ENCODE data around the gene GTF2IRD1.
"Not testable (repeated sequence)": the region's sequence is repeated elsewhere in the genome, so short reads cannot be mapped to it uniquely, and the experiment has no call there.

GTF2IRD1 gene

DNA sequence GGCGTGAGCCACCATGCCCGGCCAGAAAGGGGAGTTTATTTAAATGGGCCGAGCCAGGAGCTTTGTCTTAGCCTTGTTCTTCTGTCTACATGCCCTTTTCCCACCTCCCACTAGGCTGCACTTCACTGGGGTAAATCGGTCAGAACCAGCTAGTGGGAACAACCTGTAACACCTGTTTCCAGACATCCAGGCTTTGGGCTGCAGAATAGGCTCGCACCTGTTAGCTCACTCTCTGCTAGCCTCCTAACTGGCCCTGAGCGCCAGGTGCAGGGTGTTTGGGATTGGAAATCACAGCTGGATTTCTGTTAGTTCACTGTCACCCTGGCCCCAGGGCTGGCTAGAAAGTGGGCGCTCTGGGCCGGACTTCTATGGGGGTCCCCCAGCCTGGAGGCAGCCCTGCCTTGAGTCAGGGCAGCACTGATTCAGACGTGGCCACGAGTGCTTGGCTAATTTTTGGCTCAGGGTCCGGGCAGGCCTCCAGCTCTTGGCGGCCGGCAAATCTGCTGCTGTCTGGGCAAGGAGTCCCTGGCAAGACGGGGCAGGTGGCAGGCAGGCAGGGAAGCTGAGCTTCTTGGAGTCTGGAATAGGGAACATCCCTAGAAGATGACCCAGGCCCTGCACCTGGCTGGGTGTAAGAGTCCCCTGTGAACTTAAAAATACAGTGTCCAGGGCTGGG is 48.6 kb downstream of the GTF2IRD1 start:
- no peak for DNase-seq (ENCODE audit: low read depth in 2 of 2)
- TF ChIP-seq, protein P1, sequence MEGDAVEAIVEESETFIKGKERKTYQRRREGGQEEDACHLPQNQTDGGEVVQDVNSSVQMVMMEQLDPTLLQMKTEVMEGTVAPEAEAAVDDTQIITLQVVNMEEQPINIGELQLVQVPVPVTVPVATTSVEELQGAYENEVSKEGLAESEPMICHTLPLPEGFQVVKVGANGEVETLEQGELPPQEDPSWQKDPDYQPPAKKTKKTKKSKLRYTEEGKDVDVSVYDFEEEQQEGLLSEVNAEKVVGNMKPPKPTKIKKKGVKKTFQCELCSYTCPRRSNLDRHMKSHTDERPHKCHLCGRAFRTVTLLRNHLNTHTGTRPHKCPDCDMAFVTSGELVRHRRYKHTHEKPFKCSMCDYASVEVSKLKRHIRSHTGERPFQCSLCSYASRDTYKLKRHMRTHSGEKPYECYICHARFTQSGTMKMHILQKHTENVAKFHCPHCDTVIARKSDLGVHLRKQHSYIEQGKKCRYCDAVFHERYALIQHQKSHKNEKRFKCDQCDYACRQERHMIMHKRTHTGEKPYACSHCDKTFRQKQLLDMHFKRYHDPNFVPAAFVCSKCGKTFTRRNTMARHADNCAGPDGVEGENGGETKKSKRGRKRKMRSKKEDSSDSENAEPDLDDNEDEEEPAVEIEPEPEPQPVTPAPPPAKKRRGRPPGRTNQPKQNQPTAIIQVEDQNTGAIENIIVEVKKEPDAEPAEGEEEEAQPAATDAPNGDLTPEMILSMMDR (IDR thresholded peaks at IDR 0.05; ENCODE audit: low read depth, low read length) = no peak
- no peak overlapping the region for H3K4me3 ChIP-seq (replicated peaks in 1 of 2; ENCODE audit: low read depth in 2 of 2, low read length in 2 of 2)

DNA sequence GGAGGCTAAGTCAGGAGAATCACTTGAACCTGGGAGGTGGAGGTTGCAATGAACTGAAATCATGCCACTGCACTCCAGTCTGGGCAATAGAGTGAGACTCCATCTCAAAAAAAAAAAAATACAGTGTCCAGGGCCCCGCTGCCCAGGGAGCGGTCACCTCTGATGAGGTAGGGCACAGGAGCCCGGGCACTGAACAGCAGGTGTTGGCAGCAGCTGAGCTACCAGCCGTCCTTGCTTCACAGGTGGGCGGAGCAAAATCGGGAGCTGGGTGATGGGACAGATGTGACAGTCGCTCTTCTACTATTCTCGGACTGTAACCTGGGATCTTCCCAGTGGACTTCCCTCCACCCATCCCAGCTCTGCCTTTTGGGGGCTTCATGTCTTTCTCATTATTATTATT is 49.4 kb downstream of the GTF2IRD1 start:
- TF ChIP-seq, protein P1 (IDR thresholded peaks at IDR 0.05; ENCODE audit: low read depth, low read length) = no peak
- no peak overlapping the region for H3K4me3 ChIP-seq (replicated peaks in 1 of 2; ENCODE audit: low read depth in 2 of 2, low read length in 2 of 2)
- DNase-seq (ENCODE audit: low read depth in 2 of 2) = no peak

DNA sequence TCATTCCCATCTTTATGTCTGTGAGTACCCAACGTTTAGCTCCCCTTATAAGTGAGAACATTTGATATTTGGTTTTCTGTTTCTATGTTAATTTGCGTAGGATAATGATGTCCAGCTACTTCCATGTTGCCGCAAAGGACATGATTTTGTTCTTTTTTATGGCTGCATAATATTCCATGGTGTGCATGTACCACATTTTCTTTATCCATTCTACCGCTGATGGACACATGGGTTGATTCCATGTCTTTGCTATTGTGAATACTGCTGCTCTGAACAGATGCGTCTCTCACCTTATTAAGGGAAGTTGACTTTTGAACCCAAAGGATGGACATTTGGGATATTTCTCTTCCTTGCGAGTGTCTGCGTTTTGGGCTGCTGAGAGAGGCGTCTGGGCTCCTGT is 50.2 kb downstream of the GTF2IRD1 start:
- H3K4me3 ChIP-seq (replicated peaks in 1 of 2; ENCODE audit: low read depth in 2 of 2, low read length in 2 of 2) = no peak overlapping the region
- TF ChIP-seq, protein P1 (IDR thresholded peaks at IDR 0.05; ENCODE audit: low read depth, low read length) = no peak
- no peak for DNase-seq (ENCODE audit: low read depth in 2 of 2)

DNA sequence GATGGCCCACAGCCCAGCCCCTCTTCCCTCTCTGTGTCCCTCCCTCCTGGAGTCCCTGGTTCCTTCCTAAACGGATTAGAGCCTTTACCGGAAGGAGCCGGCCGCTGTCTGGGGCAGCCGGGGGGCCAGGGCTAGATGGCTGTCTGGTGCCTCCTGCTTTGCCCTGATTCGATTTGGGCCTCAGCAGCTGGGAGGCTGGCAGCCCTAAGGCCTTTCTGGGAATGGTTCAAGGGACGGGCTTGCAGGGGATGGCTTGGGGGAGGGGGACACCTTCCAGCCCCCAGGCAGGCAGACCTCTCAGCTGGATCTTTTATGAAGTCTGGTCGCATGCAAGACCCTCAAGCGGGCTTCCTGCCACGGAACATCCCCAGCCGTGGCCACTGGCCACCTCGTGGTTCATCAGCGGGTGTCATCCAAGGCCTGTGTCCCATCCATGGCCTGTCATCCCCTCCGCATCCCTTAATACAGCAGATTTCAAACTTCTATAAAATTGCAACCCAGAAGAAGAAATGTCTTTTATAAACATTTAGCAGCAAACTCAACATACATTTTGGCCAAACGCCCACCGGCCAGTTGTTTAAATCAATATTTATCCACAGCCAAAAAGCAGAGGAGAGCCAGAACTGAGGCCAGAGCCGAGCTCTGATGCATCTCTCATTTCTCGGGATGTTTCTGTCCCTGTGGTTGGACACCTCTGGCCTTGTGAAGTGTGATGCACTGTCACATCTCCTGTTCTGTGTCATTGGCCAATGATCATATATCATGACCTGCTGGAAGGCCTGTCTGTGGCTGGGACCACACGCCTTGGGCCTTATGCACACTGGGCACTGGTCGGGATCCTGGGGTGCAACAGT is 52.0 kb downstream of the GTF2IRD1 start:
- H3K4me3 ChIP-seq (replicated peaks in 1 of 2; ENCODE audit: low read depth in 2 of 2, low read length in 2 of 2) = no peak overlapping the region

DNA sequence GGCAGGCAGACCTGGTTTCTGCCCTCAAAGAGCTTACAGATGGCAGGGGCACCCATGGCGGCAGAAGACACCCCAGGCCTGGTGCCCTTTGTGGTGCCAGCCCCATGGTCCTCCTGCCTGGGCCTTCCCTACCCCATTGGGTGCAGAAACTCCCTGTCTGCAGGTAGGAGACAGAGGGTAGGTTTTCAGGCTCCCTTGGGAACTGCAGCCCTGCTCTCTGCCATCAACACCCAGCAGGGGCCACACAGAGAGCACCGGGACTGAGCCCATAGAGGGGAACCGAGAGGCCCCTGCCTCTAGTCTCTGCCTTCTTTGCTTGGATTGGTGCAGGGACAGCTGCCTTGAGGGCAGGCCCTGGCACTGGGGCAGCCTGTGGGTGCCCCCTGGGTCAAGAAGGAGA is 52.6 kb downstream of the GTF2IRD1 start:
- TF ChIP-seq, protein P1 (IDR thresholded peaks at IDR 0.05; ENCODE audit: low read depth, low read length) = no peak
- H3K4me3 ChIP-seq (replicated peaks in 1 of 2; ENCODE audit: low read depth in 2 of 2, low read length in 2 of 2) = no peak overlapping the region
- DNase-seq (ENCODE audit: low read depth in 2 of 2) = no peak

More for the DNA sequence above, 52.0 kb downstream of the GTF2IRD1 start:
- TF ChIP-seq, protein P1 (IDR thresholded peaks at IDR 0.05; ENCODE audit: low read depth, low read length) = no peak
- DNase-seq (ENCODE audit: low read depth in 2 of 2) = no peak

DNA sequence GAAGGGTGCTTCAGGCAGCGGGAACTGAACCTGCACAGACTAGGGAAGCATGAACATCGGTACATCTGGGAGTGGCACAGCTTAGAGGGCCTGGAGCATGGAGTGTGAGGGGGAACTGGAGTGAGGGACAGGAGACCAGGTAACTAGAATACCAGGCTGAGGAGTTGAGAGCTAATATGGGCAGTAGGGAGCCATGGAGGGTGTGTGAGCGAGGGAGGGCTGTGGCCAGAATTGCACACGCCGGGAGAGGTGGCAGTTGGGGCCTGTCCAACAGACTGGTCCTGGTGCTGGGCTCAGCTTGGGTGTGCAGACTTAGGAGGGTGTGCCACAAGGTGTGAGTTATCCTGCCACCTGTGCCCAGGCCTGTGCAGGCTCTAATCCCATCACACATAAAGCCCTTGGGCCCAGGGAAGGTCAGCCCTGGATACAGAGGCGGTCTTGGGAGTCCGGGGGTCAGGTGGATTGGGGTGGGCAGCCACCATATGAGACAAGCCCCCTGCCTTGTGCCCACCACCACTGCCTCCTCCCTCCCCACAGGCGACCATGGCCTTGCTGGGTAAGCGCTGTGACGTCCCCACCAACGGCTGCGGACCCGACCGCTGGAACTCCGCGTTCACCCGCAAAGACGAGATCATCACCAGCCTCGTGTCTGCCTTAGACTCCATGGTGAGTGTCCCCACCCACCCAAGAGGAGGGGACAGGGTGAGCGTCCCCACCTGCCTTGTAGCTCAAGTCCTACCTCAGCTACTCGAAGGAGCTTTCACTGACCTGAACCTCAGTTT is 54.0 kb downstream of the GTF2IRD1 start:
- TF ChIP-seq, protein P1 (IDR thresholded peaks at IDR 0.05; ENCODE audit: low read depth, low read length) = no peak
- no peak for DNase-seq (ENCODE audit: low read depth in 2 of 2)
- no peak overlapping the region for H3K4me3 ChIP-seq (replicated peaks in 1 of 2; ENCODE audit: low read depth in 2 of 2, low read length in 2 of 2)

DNA sequence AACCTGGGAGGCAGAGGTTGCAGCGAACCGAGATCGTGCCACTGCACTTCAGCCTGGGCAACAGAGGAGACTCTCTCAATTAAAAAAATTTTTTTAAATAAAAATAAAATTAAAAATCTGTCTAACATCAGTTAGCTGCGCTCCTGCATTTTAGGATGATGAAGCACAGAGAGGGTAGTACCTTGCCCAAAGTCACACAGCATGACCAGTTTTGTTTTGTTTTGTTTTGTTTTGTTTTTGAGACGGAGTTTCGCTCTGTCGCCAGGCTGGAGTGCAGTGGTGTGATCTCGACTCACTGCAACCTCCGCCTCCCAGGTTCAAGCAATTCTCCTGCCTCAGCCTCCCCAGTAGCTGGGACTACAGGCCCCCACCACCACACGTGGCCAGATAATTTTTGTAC is 55.7 kb downstream of the GTF2IRD1 start:
- H3K4me3 ChIP-seq (replicated peaks in 1 of 2; ENCODE audit: low read depth in 2 of 2, low read length in 2 of 2); DNase-seq (ENCODE audit: low read depth in 2 of 2): not testable (repeated sequence)
